HG03442 (cell line): Measurements from ENCODE around the gene ANKRD1.
"Not testable (repeated sequence)": the region's sequence is repeated elsewhere in the genome, so short reads cannot be mapped to it uniquely, and the experiment has no call there.

Experiments used
- ATAC-seq: cut with Tn5 transposase; IDR thresholded peaks from one replicate; pipeline ENCODE4 v1.9.1; 2021; ENCODE audit warnings: mild to moderate bottlenecking, moderate library complexity; ENCODE audit not compliant: unreplicated experiment

Gene ANKRD1

GRCh38 chr10:90913774-90914420 is 7.0 kb downstream of the ANKRD1 start:
- no peak for ATAC-seq

- no peak for ATAC-seq
These were observed 7.9 kb downstream of the ANKRD1 start for GRCh38 chr10:90912854-90913479.

- no peak for ATAC-seq
These were observed 8.7 kb downstream of the ANKRD1 start for GRCh38 chr10:90912174-90912573.

GRCh38 chr10:90911133-90912051 is 9.5 kb downstream of the ANKRD1 start:
- peak; percentile 87 for ATAC-seq

GRCh38 chr10:90906596-90906995 is 14.3 kb downstream of the ANKRD1 start:
- ATAC-seq, result no peak

GRCh38 chr10:90905925-90906324 is 15.0 kb downstream of the ANKRD1 start:
- ATAC-seq, result no peak

- not testable (repeated sequence) for ATAC-seq
These were observed 24.0 kb downstream of the ANKRD1 start for GRCh38 chr10:90896916-90897315.

- ATAC-seq, result no peak
These were observed 27.7 kb downstream of the ANKRD1 start for GRCh38 chr10:90893190-90893589.

- ATAC-seq, result no peak
These were observed 30.5 kb downstream of the ANKRD1 start for GRCh38 chr10:90890347-90890746.

GRCh38 chr10:90889636-90890035 is 31.3 kb downstream of the ANKRD1 start:
- ATAC-seq, result no peak

- ATAC-seq, result no peak
These were observed 32.5 kb downstream of the ANKRD1 start for GRCh38 chr10:90888387-90888786.

GRCh38 chr10:90887555-90887954 is 33.3 kb downstream of the ANKRD1 start:
- ATAC-seq, result no peak

GRCh38 chr10:90885176-90885575 is 35.7 kb downstream of the ANKRD1 start:
- no peak for ATAC-seq

GRCh38 chr10:90884431-90884830 is 36.5 kb downstream of the ANKRD1 start:
- ATAC-seq, result no peak

GRCh38 chr10:90880059-90880719 is 40.7 kb downstream of the ANKRD1 start:
- ATAC-seq, result not testable (repeated sequence)

GRCh38 chr10:90879062-90879461 is 41.8 kb downstream of the ANKRD1 start:
- ATAC-seq, result no peak

- no peak for ATAC-seq
These were observed 48.3 kb downstream of the ANKRD1 start for GRCh38 chr10:90872648-90873020.

GRCh38 chr10:90871766-90872647 is 48.9 kb downstream of the ANKRD1 start, which contains the start of gene RPP30:
TSS of gene RPP30 (plus strand) at chr10:90871974. CDS start at chr10:90871987, 13 bp downstream.
- peak; percentile 98 for ATAC-seq

- peak; percentile 37 for ATAC-seq
These were observed 49.6 kb downstream of the ANKRD1 start for GRCh38 chr10:90871279-90871765.

- ATAC-seq, result no peak
These were observed 54.8 kb downstream of the ANKRD1 start for GRCh38 chr10:90866050-90866598.
